ENCODE measurements around the gene C9orf50. TPM values are rescaled to one million over a fixed set of nuclear protein-coding genes. Genes with fewer than 3 reads are reported as not detected.
"Not testable (repeated sequence)": the region's sequence is repeated elsewhere in the genome, so short reads cannot be mapped to it uniquely, and the experiment has no call there.

C9orf50 gene
- total RNA-seq, 1 experiment from 2014 or later = not detected

DNA sequence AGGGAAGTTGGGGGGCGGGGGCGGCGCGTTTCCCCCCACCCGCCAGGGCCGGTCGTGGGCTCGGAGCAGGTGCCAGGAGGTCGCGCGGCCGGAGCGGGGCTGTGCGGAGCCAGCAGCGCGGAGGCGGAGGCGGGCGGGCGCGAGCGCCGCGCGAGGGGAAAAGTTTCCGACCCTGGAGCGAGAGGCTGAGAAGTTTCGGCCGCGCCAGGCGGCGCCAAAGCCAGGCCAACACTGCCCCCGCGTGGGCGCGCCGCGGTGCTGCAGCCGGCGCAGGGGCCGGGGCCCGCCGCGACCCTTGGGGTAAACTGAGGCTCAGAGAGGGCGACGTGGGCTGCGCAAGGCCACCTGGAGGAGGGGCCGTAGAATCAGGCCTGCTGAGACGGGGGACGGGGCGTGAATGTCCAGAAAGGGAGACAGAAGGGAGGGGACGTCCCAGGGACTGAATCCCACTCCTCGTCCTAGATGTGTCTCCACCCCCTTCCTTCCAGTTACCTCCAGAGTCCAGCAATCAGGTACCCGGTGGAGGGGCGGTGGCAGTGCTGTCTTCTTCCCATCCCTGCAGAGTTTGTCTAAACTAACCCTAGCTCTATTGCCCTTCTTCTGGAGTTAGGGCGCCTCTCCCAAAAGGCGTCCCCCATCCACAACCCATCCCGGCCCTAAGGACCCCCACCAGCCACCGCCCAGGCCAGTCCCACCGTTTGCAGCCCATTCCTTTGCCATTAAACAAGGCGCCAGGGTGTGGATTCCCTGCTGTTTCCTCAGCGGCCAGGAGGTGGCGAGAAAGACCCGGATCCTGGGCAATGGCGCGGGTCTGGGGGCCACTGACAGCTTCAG lies 10.2 kb downstream of the C9orf50 start:
- DNase-seq (ENCODE audit: low spot score) = peak; percentile 53

DNA sequence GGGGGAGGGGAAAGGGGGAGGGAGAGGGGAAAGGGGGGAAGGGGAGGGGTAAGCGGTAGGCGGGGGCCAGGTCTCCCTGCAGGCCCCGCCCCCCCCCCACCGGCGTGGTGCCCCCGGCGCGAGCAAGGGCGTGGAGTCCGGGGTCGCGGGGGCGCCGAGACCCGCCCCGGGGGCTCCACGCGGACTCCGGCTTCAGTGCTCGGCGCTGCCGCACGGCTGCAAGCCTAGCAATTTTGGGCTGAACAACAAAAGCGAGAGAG lies 10.8 kb downstream of the C9orf50 start:
- DNase-seq (ENCODE audit: low spot score) = no peak

DNA sequence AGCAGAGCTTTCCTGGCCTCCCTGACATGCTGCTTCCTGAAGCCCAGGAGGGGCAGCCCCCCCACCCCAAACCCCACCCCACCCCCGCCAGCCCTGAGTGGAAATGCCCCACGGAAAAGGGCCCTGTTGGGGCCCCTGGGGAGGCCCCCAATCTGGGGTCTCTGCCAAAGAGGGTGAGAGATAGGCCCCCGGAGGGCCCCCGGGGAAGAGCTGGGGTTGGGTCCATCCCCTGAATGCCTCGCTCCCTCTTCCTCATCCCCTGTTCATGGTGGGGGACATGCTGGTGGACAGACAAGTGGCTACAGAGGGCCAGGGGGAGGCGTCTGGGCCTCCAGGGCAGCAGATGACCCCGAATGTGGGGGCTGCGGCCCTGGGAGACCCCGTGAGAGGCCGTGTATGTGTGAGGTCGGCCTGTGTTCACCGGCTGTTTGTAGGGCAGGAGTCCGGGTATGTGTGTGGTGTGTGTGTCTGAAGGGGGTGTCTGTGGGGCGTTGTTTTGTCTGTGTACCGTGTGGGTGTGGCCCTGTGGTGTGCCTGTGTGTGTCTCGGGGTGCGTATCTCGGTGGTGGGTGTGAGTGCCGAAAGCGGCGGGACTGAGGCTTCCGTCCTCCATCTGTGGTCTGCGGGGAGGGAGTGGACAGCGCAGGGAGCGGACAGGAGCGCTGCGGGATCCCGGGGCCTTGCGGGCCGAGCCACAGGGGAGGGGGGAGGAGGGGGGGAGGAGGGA lies 11.3 kb downstream of the C9orf50 start:
- DNase-seq (ENCODE audit: low spot score) = no peak

DNA sequence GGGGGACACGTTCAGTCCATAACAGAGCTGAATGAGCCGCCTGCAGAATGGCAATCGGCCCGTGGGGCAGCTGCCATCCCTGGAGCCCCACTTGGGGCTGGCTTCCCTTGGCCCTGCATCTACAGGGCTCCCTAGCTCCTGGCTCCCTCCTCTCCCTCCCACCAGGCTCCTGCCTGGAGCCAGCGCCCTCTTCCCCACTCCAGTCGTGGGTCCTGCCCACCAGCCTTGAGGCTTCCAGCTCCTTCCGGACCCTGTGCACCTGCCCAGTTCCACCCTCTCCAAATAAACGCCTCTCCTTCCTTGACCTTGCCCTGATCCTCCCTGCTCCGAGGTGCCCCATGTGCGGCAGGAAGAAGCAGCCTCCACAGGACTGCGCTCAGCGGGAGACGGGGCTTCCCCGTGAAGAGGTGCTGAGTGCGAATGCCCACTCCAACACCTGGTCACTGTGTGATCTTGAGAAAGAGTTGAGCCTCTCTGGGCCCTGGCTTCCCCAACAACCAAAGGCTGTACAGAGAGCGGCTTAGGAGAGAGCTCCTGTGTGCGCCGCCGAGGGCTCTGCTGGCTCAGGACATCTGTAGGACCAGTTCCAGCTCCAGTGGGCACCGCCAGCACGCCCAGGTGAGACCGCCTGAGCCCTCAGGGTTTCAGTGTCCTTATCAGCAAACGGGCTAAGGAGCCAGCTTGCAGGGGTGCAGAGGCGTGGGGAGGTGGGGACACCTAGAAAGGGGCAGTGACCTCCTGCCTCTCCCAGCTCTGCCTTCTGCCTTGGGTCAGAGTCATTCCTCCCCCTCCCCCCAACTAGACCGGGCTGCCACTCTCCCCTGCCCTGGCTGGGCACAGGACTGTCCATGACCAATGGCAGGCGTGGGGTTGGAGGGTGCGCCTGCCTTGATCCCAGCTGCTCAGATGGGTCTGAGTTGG lies 12.1 kb downstream of the C9orf50 start:
- DNase-seq (ENCODE audit: low spot score) = no peak

DNA sequence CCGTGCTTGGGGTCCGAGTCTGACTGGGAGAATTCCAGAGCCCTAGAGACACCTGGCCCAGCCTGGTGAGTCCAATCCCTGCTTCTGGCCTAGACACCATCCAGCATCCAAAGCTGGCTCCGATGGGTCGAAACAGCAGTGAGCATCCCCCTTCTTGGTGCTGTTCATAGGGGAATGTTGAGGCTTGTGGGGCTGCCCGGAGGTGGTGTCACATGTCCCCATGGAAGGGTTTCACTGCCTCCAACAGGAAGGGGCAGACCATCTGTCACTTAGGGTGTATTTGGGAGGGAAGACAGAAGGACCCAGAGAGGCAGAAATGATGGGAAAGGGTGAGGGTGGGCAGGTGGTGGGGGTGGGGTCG lies 13.9 kb downstream of the C9orf50 start:
- no peak for DNase-seq (ENCODE audit: low spot score)

DNA sequence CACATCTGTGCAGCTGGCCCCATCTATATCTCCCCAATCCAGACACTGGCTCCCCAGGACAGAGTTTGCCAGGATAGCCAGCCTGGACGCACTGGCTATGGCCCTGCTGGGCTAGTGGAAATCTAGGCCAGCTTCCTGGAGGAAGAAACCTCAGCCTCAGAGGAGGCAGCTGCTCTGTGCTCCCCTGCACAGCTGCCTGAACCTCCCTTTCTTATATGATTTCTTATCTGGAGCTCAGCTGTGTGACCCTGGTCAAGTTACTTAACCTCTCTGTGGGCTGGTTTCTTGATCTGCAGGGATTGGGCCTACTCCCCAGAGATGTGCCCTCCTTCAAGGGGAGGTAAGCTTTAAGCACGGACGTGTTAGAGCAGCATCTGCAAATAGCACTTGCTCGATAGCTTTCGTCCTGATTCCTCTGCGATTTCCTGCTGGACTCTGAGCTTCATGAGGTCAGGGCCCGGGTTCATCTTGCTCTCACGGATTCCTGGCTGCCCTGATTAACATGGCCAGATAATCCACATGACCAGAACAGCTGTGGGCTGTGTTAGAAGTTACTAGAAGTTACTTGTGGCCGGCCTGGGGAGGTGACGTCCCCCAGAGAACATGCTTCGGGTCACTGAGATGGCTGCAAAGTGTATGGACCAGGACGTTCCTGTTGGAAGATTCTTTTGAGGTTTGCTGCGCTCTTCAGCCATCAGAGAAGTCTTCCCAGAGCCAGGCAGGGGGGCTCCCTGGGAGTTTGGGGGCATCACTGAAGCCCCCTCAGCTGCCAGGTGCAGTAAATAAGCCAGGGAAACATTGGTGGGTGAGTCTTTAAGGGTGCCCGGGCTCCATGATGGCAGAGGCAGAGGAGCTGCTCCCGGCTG lies 14.5 kb downstream of the C9orf50 start:
- no peak for DNase-seq (ENCODE audit: low spot score)

- DNase-seq (ENCODE audit: low spot score) = no peak
Measured at GRCh38 chr9:129604766-129605163, 16.1 kb downstream of the C9orf50 start.

GRCh38 chr9:129604056-129604765 lies 16.7 kb downstream of the C9orf50 start:
- no peak for DNase-seq (ENCODE audit: low spot score)

GRCh38 chr9:129602598-129603415 lies 18.1 kb downstream of the C9orf50 start:
- no peak for DNase-seq (ENCODE audit: low spot score)

- no peak for DNase-seq (ENCODE audit: low spot score)
Measured at GRCh38 chr9:129601082-129601674, 19.7 kb downstream of the C9orf50 start.

- DNase-seq (ENCODE audit: low spot score) = no peak
Measured at GRCh38 chr9:129598089-129598596, 22.8 kb downstream of the C9orf50 start.

- no peak for DNase-seq (ENCODE audit: low spot score)
Measured at GRCh38 chr9:129597355-129598088, 23.4 kb downstream of the C9orf50 start.

DNA sequence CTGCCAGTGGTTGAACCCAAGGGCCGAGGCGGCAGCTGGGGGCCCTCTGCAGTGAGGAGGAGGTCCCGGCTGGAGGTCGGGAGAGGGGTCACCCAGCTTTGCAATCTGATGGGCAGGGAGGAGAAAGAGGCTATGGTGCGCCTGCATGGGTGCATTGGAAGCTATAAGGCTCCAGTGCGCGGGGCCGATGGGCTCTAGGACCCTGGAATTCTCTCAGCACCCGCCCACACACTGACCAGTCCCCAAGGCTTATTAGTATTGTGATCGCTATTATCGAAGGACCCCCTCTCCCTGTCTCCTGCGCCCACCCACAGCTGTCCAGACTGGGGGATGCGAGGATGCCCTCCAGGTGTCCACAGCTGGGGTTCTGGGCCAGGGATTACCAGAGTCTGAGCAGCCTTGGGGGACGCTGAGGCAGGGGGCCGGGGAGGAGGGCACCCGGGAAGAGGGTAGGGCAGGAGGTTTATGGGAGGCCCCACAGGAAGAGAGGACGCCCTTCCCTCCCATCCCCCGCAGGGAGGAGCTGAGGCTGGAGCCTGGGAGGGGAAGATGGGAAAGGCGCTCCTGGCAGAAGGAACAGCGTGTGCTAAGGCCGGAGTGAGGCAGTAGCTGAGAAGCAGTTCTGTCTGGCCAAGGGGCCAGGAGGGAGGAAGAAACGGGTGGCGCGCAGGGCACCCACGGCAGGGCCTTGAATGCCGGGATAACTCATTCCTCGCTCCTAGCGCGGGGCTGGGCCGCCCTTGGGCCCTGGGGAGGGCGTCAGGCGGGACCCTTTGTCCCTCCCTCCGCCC lies 24.2 kb downstream of the C9orf50 start:
- no peak for DNase-seq (ENCODE audit: low spot score)

DNA sequence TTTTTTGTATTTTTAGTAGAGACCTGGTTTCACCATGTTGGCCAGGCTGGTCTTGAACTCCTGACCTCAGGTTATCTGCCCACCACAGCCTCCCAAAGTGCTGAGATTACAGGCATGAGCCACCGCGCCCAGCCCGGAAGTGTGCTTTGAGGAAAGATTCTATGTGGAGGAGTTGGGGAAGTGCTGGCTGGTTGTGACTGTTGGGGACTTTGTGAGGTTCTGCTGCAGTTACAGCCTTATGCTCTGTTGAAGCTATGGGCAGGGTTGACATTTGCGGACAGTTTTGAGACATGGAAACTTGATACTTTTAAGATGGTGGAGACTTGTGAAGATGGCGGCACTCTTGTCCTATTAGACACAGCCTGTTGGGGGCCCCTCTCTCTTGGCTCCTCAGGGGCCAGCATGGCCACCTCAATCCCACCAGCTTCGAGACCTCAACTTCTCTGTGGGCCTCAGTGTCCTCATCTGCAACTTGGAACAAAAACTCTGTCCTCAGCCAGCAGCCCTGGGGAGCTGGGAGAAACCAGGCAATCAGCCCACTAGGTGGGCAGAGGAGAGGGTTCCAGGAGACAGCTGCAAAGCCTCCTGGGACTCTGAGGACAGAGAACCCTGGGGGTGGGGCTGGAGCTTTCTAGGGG lies 24.9 kb downstream of the C9orf50 start:
- no peak for DNase-seq (ENCODE audit: low spot score)

- DNase-seq (ENCODE audit: low spot score) = no peak
Measured at GRCh38 chr9:129595311-129595741, 25.6 kb downstream of the C9orf50 start.

- no peak for DNase-seq (ENCODE audit: low spot score)
Measured at GRCh38 chr9:129594632-129595031, 26.3 kb downstream of the C9orf50 start.

GRCh38 chr9:129592790-129593189 lies 28.1 kb downstream of the C9orf50 start:
- not testable (repeated sequence) for DNase-seq (ENCODE audit: low spot score)
